Heart right ventricle (tissue), 16 donors: ENCODE results near the gene SLC27A2. TPM values are rescaled to one million over a fixed set of nuclear protein-coding genes. Genes with fewer than 3 reads are reported as not detected.

ENCODE experiments used
- ATAC-seq, 8 donors: fragments of 200-7000 bp; cut with Tn5 transposase; one replicate each; pipeline ENCODE4 v1.9.1; 2020; ENCODE audit warnings: mild to moderate bottlenecking in 8 of 8, moderate library complexity in 8 of 8, moderate number of reproducible peaks in 1 of 8
- DNase-seq, 2 donors: peaks; one replicate each; pipeline ENCODE4 v3.0.0-alpha.2; 2020
- H3K27ac ChIP-seq, 10 donors: fragments of 200-600 bp; sonication (generic) in 2 of 10; one replicate each; pipeline versions ENCODE4 v1.5.0 to v1.8.0; 2020 to 2022; ENCODE audit warnings: mild to moderate bottlenecking in 3 of 10
- H3K27me3 ChIP-seq, 7 donors: fragments of 200-600 bp; one replicate each; pipeline ENCODE4 v1.8.0; 2021 to 2022; ENCODE audit warnings: mild to moderate bottlenecking in 2 of 7
- H3K36me3 ChIP-seq, 9 donors: fragments of 200-600 bp; sonication (generic) in 1 of 9; one replicate each; pipeline versions ENCODE4 v1.5.0 to v1.8.0; 2020 to 2022; ENCODE audit warnings: mild to moderate bottlenecking in 2 of 9
- H3K4me1 ChIP-seq, 9 donors: fragments of 200-600 bp; sonication (generic) in 1 of 9; one replicate each; pipeline versions ENCODE4 v1.5.0 to v1.8.0; 2020 to 2022; ENCODE audit warnings: mild to moderate bottlenecking in 4 of 9
- H3K4me3 ChIP-seq, 10 donors: fragments of 200-600 bp; sonication (generic) in 2 of 10; one replicate each; pipeline versions ENCODE4 v1.5.0 to v1.8.0; 2020 to 2022; ENCODE audit warnings: mild to moderate bottlenecking in 7 of 10, moderate library complexity in 2 of 10
- H3K9me3 ChIP-seq, 11 donors: fragments of 200-600 bp in 10 of 11; sonication (generic) in 2 of 11; one replicate each; pipeline versions ENCODE4 v1.5.0 to v1.8.0; 2013 to 2022; ENCODE audit warnings: mild to moderate bottlenecking in 2 of 11, control low read depth in 1 of 11, moderate library complexity in 1 of 11
- CTCF ChIP-seq, 9 donors: fragments of 200-600 bp; sonication (generic) in 2 of 9; IDR thresholded peaks; one replicate each; pipeline versions ENCODE4 v1.5.0 to v1.8.0; 2021 to 2022; ENCODE audit warnings: antibody characterized with exemption in 9 of 9, mild to moderate bottlenecking in 5 of 9, moderate library complexity in 1 of 9
- WGBS, 2 donors: extraction: QIAGEN DNeasy Blood & Tissue Kit; methylation state at CpG; one replicate each; pipeline ENCODE4 v1.1.7; 2013; ENCODE audit warnings: inconsistent platforms in 1 of 2; 5-methylcytosine and 5-hydroxymethylcytosine counted together
- intact Hi-C, 10 donors: fragments of 100-400 bp; cut with DNase I; formaldehyde crosslinking; loops; one replicate each; pipeline versions ENCODE4 v1.11.1 to v1.14.2; 2022
- polyA plus RNA-seq, 2 donors: library from polyadenylated mRNA; stranded (reverse); fragments of 200-250 nt; gene quantifications; one replicate each; pipeline ENCODE4 v1.2.3, GENCODE V29; 2013
- total RNA-seq, 10 donors: library from RNA; stranded (reverse); fragmentation: NEBNext Ultra II Directional in 3 of 10; extraction: Animal tissue kit (Norgen Biotek cat#: 25700) in 3 of 10; gene quantifications; one replicate each; pipeline versions ENCODE4 v1.2.1 to v1.2.4, GENCODE V29; 2021 to 2023
- donor health status: Arrhythmogenic right ventricular cardiomyopathy.
- donor health status: ischemic (EF 13 %, LVEDD 7.1; RV severe dilation, severe dysfunction).
- donor health status: healthy with polysubstance abuse.
- donor health status: DM: no; HTN: yes; CAD: no.
- donor health status: DM: no; HTN: no; CAD: no.
- donor health status: ischemic (EF 25% LVEDD 6.9; RV normal size, moderate dysfunction).
- donor health status: ischemic (EF 25% LVEDD 5.7; RV mildly dilated, moderate dysfunction).
- donor health status: healthy.
- donor health status: DM: yes; HTN: yes; CAD: no.
- donor health status: Ischemic cardiomyopathy.
- donor health status: ischemic (EF 35%, LVEDD 5.7; RV mildly dilated, moderate dysfunction).
- donor health status: nonischemic (EF 11% LVEDD 7.7; RV severe dilation, severe dysfunction).
- donor health status: DM: yes; HTN: yes; CAD: no.
- donor health status: PGD.
- donor health status: ischemic (EF 29% LVEDD 5.4; RV normal size, mild dysfunction).
- donor health status: nonischemic (EF 23%, LVEDD 6.1; RV moderate dilation, normal function).

Gene SLC27A2
- total and polyA plus RNA-seq, 12 donors, result 0.32 TPM; not detected in 11

- H3K27me3 ChIP-seq, result peaks cover 0 to 16% (median 0%) of the 10 kb centered on the region in 7 donors
- no peaks in the 10 kb centered on the region for H3K36me3 ChIP-seq
- no peak overlapping the region for H3K27ac ChIP-seq
- peaks cover 0 to 19% (median 0%) of the 10 kb centered on the region in 11 donors for H3K9me3 ChIP-seq
- TF ChIP-seq CTCF (IDR thresholded peaks at IDR 0.05), result no peak
- 74 to 76% methylated on average over 4 of the region's 4 CpGs for WGBS, 2 donors
- no peak overlapping the region for H3K4me3 ChIP-seq
- no peak for ATAC-seq
- intact Hi-C loops, result no loop called here
- no peak for DNase-seq
- H3K4me1 ChIP-seq, result no peaks in the 10 kb centered on the region
Measured at GRCh38 chr15:50209809-50210208, 27.8 kb downstream of the SLC27A2 start.

- Histone ChIP-seq H3K4me3 (no peak overlapping the region), H3K27ac (no peak overlapping the region), H3K4me1 (no peaks in the 10 kb centered on the region), H3K36me3 (no peaks in the 10 kb centered on the region), H3K27me3 (peaks cover 0 to 16% (median 0%) of the 10 kb centered on the region in 7 donors), H3K9me3 (peaks cover 0 to 19% (median 0%) of the 10 kb centered on the region in 11 donors)
- DNase-seq (no peak), ATAC-seq (no peak)
- intact Hi-C loops, result no loop called here
- TF ChIP-seq CTCF (IDR thresholded peaks at IDR 0.05), result no peak
- WGBS, 2 donors, result 67 to 70% methylated on average over 8 of the region's 8 CpGs
Measured at GRCh38 chr15:50210462-50211157, 28.6 kb downstream of the SLC27A2 start.

GRCh38 chr15:50218291-50218690 lies 36.3 kb downstream of the SLC27A2 start:
- ATAC-seq, result no peak
- Histone ChIP-seq H3K27ac (no peak overlapping the region), H3K36me3 (no peaks in the 10 kb centered on the region), H3K27me3 (peaks cover 0 to 6% (median 0%) of the 10 kb centered on the region in 7 donors), H3K9me3 (peaks cover 0 to 3% (median 0%) of the 10 kb centered on the region in 11 donors), H3K4me3 (no peak overlapping the region), H3K4me1 (no peaks in the 10 kb centered on the region)
- TF ChIP-seq CTCF (IDR thresholded peaks at IDR 0.05), result no peak
- no peak for DNase-seq
- 48 to 59% methylated on average over 1 of the region's 1 CpG for WGBS, 2 donors
- intact Hi-C loops, result no loop called here

GRCh38 chr15:50218691-50219090 lies 36.7 kb downstream of the SLC27A2 start:
- no peak overlapping the region for H3K4me3 ChIP-seq
- no peak for TF ChIP-seq CTCF (IDR thresholded peaks at IDR 0.05)
- no peak for DNase-seq

More at GRCh38 chr15:50218691-50219090, 36.7 kb downstream of the SLC27A2 start:
- H3K27ac ChIP-seq, result no peak overlapping the region
- 54 to 79% methylated on average over 1 of the region's 1 CpG for WGBS, 2 donors
- no peaks in the 10 kb centered on the region for H3K36me3 ChIP-seq
- H3K27me3 ChIP-seq, result peaks cover 0 to 6% (median 0%) of the 10 kb centered on the region in 7 donors
- H3K4me1 ChIP-seq, result no peaks in the 10 kb centered on the region
- ATAC-seq, result no peak
- intact Hi-C loops, result no loop called here
- no peaks in the 10 kb centered on the region for H3K9me3 ChIP-seq
